Activated T-cell treated with anti-CD3 and anti-CD28 coated beads for 4 hours (primary cell): ENCODE data around the gene SMIM43.
"Not testable (repeated sequence)": the region's sequence is repeated elsewhere in the genome, so short reads cannot be mapped to it uniquely, and the experiment has no call there.

Source experiments
- DNase-seq: peaks from one replicate; pipeline ENCODE4 v3.0.0-alpha.2; 2020

Gene SMIM43

GRCh38 chr4:121734571-121734970 is 30.4 kb downstream of the SMIM43 start:
- DNase-seq, result no peak

DNA sequence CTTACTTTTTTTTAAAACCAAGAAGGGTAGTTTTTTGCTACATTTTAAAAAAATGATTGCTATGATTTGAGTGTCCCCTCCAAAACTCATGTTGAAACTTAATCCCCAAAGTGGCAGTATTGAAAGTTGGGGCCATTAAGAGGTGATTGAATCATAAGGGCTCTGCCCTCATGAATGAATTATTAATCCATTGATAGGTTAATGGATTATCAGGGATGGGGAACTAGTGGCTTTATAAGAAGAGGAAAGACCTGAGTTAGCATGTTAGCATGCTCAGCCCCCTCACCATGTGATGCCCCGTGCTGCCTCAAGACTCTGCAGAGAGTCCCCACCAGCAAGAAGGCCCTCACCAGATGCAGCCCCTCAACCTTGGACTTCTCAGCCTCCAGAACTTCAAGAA is 31.0 kb downstream of the SMIM43 start:
- no peak for DNase-seq

GRCh38 chr4:121729753-121730152 is 35.2 kb downstream of the SMIM43 start:
- not testable (repeated sequence) for DNase-seq

DNA sequence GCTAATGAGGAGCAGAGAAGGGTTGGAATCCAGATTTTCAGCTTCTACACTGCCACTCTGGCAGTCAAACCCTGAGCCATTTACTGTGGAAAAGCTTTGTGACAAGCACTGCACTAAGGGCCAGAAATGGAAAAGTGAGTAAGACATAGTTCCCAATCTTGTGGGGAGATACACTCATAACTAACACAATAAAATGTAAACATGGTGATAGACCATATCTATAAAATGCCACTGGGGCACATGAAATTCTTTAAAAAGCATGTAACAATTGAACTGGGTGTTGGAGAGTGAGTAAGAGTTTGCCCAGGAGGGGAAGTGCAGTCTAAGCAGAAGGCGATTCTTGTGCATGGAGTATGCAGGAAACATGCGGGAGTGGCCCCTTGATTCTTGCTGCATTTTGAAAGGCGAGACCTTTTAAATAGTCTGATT is 36.2 kb downstream of the SMIM43 start:
- DNase-seq, result no peak

DNA sequence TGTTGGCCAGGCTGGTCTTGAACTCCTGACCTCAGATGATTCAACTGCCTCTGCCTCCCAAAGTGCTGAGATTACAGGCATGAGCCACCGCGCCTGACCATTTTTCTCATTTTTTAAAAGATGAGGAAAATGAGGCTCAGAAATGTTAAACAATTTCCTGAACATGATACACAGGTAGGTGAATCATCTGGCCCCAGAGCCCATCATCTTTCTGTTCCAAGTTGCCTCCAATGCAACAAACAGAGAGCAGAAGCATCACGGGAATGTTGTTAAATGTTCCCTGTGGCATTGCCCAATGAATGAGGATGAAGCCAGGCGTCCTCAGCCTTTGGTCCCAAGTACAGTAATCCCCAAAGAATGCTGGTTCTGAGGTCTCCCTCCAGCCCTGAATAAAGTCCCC is 36.9 kb downstream of the SMIM43 start:
- no peak for DNase-seq

DNA sequence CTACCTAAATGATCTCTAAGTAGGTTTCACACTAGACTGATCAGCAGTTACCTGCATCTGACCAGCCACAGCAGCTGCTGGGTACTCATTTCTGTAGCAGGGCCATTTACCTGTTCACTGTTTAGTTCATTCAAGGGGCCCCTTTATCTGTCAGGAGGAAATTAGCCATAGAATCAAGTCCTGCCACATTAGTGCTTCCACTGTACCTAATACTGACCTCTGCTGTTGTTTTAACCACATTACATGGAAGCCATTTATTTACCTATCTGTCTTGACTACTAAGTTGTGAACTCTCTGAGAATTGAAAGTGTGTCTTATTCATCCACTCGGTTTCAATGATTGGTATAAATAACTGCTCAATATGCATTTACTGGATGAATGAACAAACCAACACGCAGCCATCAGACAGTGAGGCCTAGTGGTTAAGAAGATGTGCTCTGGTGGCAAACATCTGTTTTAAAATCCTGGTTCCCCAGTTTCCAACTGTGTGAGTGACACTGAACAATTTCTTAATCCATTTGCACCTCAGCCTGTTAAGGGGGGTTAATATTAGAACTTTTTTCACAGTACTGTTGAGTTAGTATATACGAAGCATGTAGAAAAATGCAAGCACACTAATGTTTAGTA is 38.2 kb downstream of the SMIM43 start:
- DNase-seq, result no peak

GRCh38 chr4:121724671-121725070 is 40.3 kb downstream of the SMIM43 start:
- no peak for DNase-seq

GRCh38 chr4:121721700-121722099 is 43.3 kb downstream of the SMIM43 start:
- no peak for DNase-seq

DNA sequence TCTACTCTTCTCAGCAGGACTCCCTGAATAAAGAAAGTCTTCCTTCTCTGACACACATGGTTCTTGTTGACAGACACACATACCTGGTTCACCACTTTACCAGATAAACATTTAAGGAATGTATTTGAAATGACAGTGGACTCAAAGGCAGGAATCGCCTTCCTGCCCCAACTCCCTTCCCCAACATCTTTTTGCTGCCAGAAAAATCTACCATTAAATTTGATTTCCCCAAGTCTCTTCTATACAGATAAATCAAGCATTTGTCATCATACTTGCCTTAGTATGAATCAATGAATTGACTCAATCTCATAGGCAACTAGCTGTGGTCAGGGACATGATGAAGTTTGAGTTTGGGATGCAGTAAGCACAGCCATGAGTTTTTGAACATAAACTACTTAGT is 44.9 kb downstream of the SMIM43 start:
- no peak for DNase-seq

DNA sequence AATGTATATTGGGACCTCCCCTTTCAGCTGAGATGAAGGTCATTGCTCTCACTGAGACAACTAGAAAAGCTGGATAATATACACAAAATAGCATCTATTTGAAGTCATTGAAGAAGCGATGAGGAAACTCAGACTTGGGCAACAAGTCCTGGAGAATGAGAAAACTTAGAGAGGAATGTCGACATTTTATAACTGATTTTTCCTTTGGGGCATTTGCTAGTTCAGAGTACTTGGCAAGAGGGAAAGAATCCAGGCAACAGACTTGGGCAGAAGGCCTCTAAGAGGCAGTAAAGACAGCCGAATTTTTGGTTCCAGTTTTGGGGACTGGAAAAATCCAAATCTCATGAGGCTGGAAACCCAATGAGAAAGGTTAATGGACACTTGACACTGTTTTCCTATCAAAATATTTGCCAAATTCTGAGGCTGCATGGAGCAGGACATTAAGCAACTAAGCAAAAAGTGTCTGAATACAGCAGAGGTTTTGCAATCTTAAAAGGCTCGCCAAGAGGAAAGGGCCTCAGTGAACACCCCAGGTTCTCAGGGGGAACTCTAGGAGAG is 47.2 kb downstream of the SMIM43 start:
- DNase-seq, result no peak

GRCh38 chr4:121714548-121714947 is 50.4 kb downstream of the SMIM43 start:
- no peak for DNase-seq

DNA sequence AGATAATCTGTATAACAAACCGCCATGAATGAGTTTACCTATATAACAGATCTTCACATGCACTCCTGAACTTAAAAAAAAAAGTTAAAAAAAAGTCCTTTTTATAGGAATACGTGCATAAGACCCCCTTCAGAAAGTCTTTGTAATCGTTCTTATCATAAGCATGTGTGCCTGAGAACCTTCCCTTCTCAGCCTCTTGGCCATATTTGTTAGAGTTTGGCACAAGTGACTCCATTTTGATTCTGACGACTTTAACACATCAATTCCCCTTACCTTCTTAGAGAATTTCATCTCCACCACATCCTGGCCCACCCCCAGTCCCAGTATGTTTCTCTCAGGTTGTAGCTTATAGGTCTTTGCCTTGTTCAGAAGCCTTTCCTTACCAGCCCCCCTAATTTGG is 52.2 kb downstream of the SMIM43 start:
- DNase-seq, result no peak

DNA sequence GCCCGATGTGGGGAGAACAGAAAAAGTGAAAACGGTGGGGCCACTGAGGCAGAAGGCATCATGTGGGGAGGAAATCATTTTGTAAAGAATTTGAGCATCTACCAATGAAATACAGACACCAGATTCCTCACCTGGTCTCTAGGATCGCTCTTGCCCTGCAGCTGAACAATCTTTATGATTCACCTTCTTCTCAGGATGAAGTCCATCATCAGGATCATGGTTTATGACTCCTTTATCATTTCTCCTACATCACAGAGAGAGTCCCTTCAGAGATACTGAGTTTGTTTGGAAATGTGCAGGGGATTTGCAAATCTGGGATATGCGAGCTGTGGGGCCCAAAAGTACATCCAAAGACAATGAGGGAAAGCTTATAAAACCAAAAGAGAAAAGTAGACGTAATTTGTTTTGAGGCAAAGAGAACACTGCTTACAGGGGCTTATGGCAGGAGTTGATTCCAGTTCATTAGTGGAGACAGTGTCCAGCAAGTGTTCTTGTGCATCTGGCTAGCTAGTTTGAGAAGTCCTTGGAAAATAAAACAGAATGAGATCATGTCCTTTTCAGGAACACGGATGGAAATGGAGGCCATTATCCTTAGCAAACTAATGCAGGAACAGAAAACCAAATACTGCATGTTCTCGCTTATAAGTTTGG is 52.8 kb downstream of the SMIM43 start:
- no peak for DNase-seq

GRCh38 chr4:121711263-121712000 is 53.5 kb downstream of the SMIM43 start:
- DNase-seq, result no peak

DNA sequence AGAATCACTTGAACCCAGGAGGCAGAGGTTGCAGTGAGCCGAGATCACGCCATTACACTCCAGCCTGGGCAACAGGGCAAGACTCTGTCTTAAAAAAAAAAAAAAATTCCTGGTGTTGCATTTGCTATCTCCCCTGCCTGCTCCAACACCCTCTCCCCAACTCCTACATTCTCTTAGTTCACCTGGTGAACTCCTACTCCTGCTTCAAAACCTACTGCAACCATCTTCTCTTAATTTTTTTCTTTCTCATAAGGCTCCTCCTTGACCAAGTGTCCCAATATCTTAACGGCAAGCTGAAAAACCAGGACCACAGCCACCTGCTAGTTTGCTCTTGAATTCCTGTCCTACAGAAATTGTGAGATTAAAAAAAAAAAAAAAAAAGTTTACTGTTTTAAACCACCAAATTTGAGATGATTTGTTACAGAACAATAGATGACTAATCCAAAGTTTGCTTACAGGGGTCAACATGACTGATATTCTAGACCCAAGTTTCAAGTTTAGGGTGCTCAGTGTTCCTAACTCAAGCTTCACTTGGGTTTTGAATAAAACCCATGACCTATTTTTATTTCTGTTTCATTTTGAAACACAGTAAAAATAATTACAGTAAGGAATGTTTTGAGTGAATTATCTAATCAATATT is 55.1 kb downstream of the SMIM43 start:
- no peak for DNase-seq
